ENCODE results near the gene STK16.

STK16 gene

DNA sequence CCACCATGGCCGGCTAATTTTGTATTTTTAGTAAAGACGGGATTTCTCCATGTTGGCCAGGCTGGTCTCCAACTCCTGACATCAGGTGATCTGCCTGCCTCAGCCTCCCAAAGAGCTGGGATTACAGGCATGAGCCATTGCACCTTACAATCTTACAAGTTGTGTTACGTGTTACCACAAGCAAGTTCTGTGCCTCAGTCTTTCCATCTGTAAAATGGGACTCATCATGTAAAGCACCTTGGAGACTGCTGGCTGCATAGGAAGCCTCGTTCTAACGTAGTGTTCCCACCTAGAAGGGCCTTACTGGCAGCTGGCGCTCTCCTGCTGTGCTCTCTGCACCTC lies 43.9 kb downstream of the STK16 start:
- no peak for DNase-seq (ENCODE audit: low spot score)

GRCh38 chr2:219289537-219290361 lies 44.5 kb downstream of the STK16 start:
- peak; percentile 86 for DNase-seq (ENCODE audit: low spot score)

DNA sequence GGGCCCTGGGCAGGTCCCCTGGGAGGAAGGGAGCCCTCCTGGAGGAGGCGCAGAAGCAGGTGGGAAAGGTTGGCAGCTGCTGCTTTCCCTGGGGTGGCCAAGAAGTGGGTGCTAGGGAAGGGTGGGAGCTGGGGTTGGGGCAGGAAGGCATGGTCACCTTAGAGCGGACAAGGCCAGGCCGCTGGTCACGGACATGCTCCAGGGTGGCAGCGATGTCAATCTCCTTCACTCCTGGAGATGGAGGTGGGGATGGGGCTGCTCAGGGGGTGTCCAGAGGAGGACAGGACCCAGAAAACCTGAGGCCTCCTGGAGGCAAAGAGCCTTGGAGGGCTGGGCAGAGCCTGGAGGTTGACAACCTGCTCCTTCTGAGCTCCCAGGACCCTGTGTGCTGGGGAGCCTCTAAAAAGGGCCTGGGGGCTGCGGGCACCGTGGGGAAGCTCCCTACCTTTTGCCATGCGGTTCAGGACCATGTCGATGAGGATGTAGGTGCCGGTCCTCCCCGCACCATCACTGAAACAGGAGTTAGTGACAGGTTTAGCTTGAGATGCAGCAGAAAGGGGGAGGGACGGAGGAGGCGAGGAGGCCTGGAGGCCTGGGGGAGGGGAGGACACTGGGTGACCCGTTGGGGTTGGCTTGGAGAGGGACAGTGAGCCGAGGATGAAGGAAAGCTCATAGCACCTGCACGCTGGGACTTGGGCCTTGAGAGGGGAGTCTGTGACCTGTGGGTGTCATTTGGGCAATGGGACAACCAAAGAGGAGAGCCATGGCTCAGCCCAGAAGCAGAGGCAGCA lies 45.3 kb downstream of the STK16 start:
- DNase-seq (ENCODE audit: low spot score), result no peak

DNA sequence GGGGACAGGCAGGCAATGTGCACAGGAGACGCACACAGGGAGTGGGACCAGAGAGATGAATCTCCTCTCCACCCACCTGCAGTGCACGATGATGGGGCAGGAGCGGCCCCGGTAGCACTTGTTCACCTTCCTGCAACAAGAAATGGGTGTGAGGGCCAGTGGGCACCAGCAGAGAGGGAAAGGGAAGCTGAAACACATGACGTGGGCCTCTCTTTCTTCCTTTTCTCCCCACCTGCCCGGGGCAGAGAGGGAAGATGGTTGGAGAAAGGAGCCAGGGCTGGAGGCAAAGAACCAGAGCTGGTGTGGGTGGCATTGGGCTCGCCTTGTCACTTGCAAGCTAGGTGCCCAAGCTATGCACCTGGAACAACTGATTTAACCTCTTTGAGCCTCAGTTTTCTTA lies 46.1 kb downstream of the STK16 start:
- no peak for DNase-seq (ENCODE audit: low spot score)

GRCh38 chr2:219291910-219292490 lies 46.7 kb downstream of the STK16 start:
- no peak for DNase-seq (ENCODE audit: low spot score)

GRCh38 chr2:219292616-219293015 lies 47.3 kb downstream of the STK16 start:
- DNase-seq (ENCODE audit: low spot score), result no peak

GRCh38 chr2:219293736-219294231 lies 48.5 kb downstream of the STK16 start:
- no peak for DNase-seq (ENCODE audit: low spot score)

GRCh38 chr2:219294356-219295351 lies 49.4 kb downstream of the STK16 start:
- peak; percentile 76 for DNase-seq (ENCODE audit: low spot score)

GRCh38 chr2:219296142-219296541 lies 50.9 kb downstream of the STK16 start:
- no peak for DNase-seq (ENCODE audit: low spot score)

GRCh38 chr2:219296631-219297391 lies 51.5 kb downstream of the STK16 start:
- no peak for DNase-seq (ENCODE audit: low spot score)

GRCh38 chr2:219297766-219298456 lies 52.6 kb downstream of the STK16 start:
- DNase-seq (ENCODE audit: low spot score), result no peak

DNA sequence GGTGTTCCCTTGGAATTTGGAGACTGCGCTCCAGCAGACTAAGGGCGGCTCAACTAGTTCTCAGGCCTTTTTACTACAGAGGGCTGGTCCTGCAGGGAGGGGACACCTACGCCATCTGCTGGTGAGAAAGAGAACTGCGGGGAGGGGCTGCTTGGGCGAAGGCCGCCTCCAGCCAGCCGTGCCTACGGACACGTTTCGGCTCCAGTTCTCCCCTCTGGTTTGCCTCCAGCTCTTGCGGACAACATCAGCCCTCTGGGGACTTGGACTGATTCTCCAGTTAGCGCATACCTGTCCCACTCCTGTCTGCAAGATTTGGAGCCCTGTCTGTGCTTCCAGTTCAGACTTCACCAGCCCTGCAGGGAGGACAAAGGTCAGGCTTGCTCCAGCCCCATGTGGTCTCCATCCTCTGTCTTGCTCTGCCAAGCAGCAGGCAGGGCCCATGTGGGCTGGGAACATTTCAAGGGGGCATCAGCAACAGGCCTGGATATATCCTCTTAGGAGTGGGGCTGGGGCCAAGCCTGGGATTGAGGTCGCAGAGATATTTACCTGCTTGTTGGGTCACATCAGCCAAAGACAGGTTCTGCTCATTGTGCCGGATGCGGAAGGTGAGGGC lies 53.6 kb downstream of the STK16 start:
- no peak for DNase-seq (ENCODE audit: low spot score)

DNA sequence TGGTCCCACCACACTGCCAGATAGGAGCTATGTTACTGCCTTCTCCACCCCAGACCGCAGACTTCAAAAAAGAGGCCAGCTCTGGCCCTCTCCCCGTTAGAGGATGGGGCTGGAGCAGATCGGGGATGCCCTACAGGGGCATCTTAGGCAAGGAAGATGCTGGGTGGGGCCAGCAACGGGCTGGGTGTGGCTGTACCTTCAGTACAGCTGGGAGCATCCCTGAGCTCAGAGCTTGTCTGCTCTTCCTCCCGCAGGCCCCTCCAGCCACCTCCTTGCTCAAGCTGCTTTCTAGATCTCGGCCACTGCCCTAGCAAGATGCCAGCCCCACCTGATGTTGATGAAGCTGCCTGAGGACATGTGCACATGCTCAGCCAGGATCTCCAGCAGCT lies 54.1 kb downstream of the STK16 start:
- DNase-seq (ENCODE audit: low spot score), result no peak

Measured in putamen (tissue), 1 donor.